Endodermal cell (in vitro differentiated cells): ENCODE results near the gene ZNF786. TPM values are rescaled to one million over a fixed set of nuclear protein-coding genes. Genes with fewer than 3 reads are reported as not detected.

Experiments
- DNase-seq: peaks from one replicate; pipeline ENCODE4 v3.0.0-alpha.2; 2017
- H3K27ac ChIP-seq: 2 replicates; pipeline ENCODE4 v1.5.1; 2013; ENCODE audit warnings: mild to moderate bottlenecking, low read depth, low read length, moderate library complexity
- H3K27me3 ChIP-seq: 2 replicates; pipeline ENCODE4 v1.6.1; 2013; ENCODE audit warnings: mild to moderate bottlenecking, low read length, moderate library complexity; ENCODE audit not compliant: insufficient read depth, control insufficient read depth, poor library complexity, severe bottlenecking
- H3K36me3 ChIP-seq: 2 replicates; pipeline ENCODE4 v1.7.0; 2013; ENCODE audit warnings: mild to moderate bottlenecking, low read length, moderate library complexity; ENCODE audit not compliant: control insufficient read depth, insufficient read depth
- H3K4me1 ChIP-seq: one replicate; pipeline ENCODE4 v1.7.0; 2013; ENCODE audit warnings: low read length; ENCODE audit not compliant: control insufficient read depth, insufficient read depth
- H3K4me3 ChIP-seq: 2 replicates; pipeline ENCODE4 v1.5.1; 2013; ENCODE audit warnings: mild to moderate bottlenecking, low read length, moderate library complexity
- H3K9ac ChIP-seq: 2 replicates; pipeline ENCODE4 v1.6.1; 2013; ENCODE audit warnings: mild to moderate bottlenecking, low read length, moderate library complexity; ENCODE audit not compliant: poor library complexity, severe bottlenecking; ENCODE audit errors: extremely low read depth
- H3K9me3 ChIP-seq: 2 replicates; pipeline ENCODE4 v1.6.1; 2013; ENCODE audit warnings: mild to moderate bottlenecking, low read length, moderate library complexity; ENCODE audit not compliant: control insufficient read depth
- H3K27ac Mint-ChIP-seq: 2 replicates; pipeline ENCODE4 v1.8.0; 2020; ENCODE audit warnings: mixed read lengths
- H3K27me3 Mint-ChIP-seq: 2 replicates; pipeline ENCODE4 v1.8.0; 2021; ENCODE audit warnings: mild to moderate bottlenecking, mixed read lengths; ENCODE audit not compliant: insufficient read depth
- H3K36me3 Mint-ChIP-seq: 2 replicates; pipeline ENCODE4 v1.8.0; 2020; ENCODE audit warnings: low read depth, mixed read lengths
- H3K4me1 Mint-ChIP-seq: 2 replicates; pipeline ENCODE4 v1.8.0; 2020; ENCODE audit warnings: mixed read lengths
- H3K4me3 Mint-ChIP-seq: 2 replicates; pipeline ENCODE4 v1.8.0; 2020; ENCODE audit warnings: mild to moderate bottlenecking, moderate library complexity, mixed read lengths
- H3K9me3 Mint-ChIP-seq: 2 replicates; pipeline ENCODE4 v1.8.0; 2020; ENCODE audit warnings: mild to moderate bottlenecking, mixed read lengths
- WGBS, 2 experiments: methylation state at CpG; one replicate each; pipeline versions ENCODE4 v1.1.5 to v1.1.7; 2013; ENCODE audit warnings: missing lambda C conversion rate in 2 of 2, mixed read lengths in 1 of 2; ENCODE audit not compliant: insufficient coverage in 1 of 2, insufficient read length in 1 of 2; 5-methylcytosine and 5-hydroxymethylcytosine counted together
- total RNA-seq, 2 donors: library from RNA; stranded (reverse); fragmentation: NEBNext Ultra II Directional in 1 of 2; extraction: Animal tissue kit (Norgen Biotek cat#: 25700) in 1 of 2; gene quantifications; 2 replicates in 1 of 2; 3 replicates in 1 of 2; pipeline ENCODE4 v1.2.1, GENCODE V29; 2021
- TF ChIP-seq, protein P1 (sequence below): fragments of 200-600 bp; sonication (generic); conservative IDR thresholded peaks from 2 replicates; pipeline ENCODE4 v1.5.0; 2021; ENCODE audit warnings: antibody characterized with exemption, mild to moderate bottlenecking

Gene ZNF786
- total RNA-seq, 2 donors from 2014 or later: 12.0 to 13.3 TPM

DNA sequence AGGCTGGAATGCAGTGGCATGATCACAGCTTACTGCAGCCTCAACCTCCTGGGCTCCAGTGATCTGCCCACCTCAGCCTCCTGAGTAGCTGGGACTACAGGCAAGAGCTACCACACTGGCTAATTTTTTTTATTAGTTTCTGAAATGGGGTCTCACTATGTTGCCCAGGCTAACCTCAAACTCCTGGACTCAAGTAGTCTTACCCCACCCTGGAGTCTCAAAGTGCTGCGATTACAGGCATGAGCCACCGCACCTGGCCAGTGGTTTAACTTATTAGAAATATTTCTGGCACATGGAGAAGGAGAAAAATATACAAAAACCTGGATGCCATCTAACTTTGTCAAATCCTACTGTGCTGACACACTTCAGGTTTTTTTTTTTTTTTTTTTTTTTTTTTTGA, 15.2 kb downstream of the ZNF786 start:
- H3K36me3 ChIP-seq: peaks cover 48% of the 10 kb centered on the region
- H3K27ac ChIP-seq: no peak overlapping the region
- no peaks in the 10 kb centered on the region for H3K9me3 ChIP-seq
- Mint-ChIP-seq H3K27ac (no peak overlapping the region), H3K36me3 (peaks cover 58% of the 10 kb centered on the region), H3K9me3 (no peaks in the 10 kb centered on the region), H3K27me3 (no peaks in the 10 kb centered on the region), H3K4me3 (no peak overlapping the region), H3K4me1 (no peaks in the 10 kb centered on the region)
- no peak overlapping the region for H3K9ac ChIP-seq
- H3K27me3 ChIP-seq: no peaks in the 10 kb centered on the region
- TF ChIP-seq, protein P1, sequence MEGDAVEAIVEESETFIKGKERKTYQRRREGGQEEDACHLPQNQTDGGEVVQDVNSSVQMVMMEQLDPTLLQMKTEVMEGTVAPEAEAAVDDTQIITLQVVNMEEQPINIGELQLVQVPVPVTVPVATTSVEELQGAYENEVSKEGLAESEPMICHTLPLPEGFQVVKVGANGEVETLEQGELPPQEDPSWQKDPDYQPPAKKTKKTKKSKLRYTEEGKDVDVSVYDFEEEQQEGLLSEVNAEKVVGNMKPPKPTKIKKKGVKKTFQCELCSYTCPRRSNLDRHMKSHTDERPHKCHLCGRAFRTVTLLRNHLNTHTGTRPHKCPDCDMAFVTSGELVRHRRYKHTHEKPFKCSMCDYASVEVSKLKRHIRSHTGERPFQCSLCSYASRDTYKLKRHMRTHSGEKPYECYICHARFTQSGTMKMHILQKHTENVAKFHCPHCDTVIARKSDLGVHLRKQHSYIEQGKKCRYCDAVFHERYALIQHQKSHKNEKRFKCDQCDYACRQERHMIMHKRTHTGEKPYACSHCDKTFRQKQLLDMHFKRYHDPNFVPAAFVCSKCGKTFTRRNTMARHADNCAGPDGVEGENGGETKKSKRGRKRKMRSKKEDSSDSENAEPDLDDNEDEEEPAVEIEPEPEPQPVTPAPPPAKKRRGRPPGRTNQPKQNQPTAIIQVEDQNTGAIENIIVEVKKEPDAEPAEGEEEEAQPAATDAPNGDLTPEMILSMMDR: no peak
- no peak overlapping the region for H3K4me3 ChIP-seq
- no peak for DNase-seq
- WGBS, 2 experiments: 100% methylated on average over 2 of the region's 2 CpGs
- H3K4me1 ChIP-seq: no peaks in the 10 kb centered on the region

DNA sequence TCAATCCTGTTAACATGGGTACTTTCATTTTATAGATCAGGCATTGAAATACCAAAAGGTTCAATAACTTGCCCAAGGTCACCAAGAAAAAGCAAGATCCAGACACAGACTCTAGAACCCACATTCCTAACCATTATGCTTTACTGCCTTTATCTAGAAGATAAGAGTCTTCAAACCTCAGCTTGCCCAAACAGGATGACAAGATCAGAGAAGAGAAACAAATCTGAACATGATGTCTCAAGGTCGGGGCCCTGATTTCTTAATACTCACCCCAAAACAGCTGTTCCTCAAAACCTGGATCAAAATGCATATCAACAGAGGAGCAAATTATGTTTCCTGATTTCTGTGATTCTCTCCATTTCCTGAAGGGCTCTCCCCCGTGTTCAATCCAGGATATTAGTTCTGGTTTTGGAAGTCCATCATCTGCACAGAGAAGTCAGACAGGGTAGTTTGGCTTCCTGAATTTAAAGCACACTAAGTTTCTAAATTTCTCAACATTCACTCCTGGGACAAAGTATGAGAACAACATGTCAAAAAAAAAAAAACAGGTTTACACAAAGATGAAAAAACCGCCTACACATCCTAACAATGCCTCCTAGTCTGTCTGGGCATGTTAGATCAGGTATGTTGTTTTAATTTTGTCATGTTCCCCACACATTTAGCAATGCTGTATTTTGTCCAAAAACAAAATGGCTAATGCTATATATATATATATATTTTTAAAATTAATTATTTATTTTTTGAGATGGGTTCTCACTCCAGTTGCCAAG, 16.2 kb downstream of the ZNF786 start:
- no peak overlapping the region for H3K4me3 Mint-ChIP-seq
- H3K27me3 Mint-ChIP-seq: no peaks in the 10 kb centered on the region
- Histone ChIP-seq H3K9ac (no peak overlapping the region), H3K36me3 (peaks cover 53% of the 10 kb centered on the region), H3K9me3 (no peaks in the 10 kb centered on the region), H3K4me1 (no peaks in the 10 kb centered on the region), H3K27ac (no peak overlapping the region), H3K4me3 (no peak overlapping the region), H3K27me3 (no peaks in the 10 kb centered on the region)
- peaks cover 56% of the 10 kb centered on the region for H3K36me3 Mint-ChIP-seq
- no peak overlapping the region for H3K27ac Mint-ChIP-seq
- TF ChIP-seq, protein P1: no peak
- no peaks in the 10 kb centered on the region for H3K9me3 Mint-ChIP-seq
- 93 to 100% methylated on average over 1 to 3 of the region's 3 CpGs for WGBS, 2 experiments
- no peaks in the 10 kb centered on the region for H3K4me1 Mint-ChIP-seq
- no peak for DNase-seq

DNA sequence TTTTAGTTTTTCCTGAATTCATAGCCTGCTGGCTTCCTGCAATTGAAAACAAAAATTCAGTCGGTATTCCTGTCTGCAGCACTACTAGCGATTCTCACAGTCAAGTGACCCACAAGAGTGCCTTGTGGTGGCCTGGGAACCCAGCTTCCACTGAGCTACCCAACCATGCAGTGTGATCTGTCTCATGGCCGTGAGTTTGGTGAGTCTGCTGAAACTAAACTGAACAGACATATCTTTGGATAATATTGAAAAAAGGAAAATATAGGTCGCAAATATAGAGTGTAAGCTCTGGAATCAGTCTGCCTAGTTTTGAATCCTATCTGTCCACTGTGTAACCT, 18.1 kb downstream of the ZNF786 start:
- Mint-ChIP-seq H3K36me3 (peaks cover 50% of the 10 kb centered on the region), H3K4me3 (no peak overlapping the region), H3K4me1 (no peaks in the 10 kb centered on the region), H3K9me3 (no peaks in the 10 kb centered on the region), H3K27me3 (no peaks in the 10 kb centered on the region), H3K27ac (no peak overlapping the region)
- H3K4me1 ChIP-seq: no peaks in the 10 kb centered on the region
- no peak for DNase-seq
- H3K9me3 ChIP-seq: no peaks in the 10 kb centered on the region
- TF ChIP-seq, protein P1: no peak
- 92% methylated on average over 4 of the region's 4 CpGs for WGBS, 2 experiments
- no peak overlapping the region for H3K9ac ChIP-seq
- H3K36me3 ChIP-seq: peaks cover 50% of the 10 kb centered on the region
- no peak overlapping the region for H3K4me3 ChIP-seq
- H3K27ac ChIP-seq: no peak overlapping the region
- no peaks in the 10 kb centered on the region for H3K27me3 ChIP-seq
